Glutamatergic neuron (in vitro differentiated cells): ENCODE measurements around the gene BTRC. TPM values are rescaled to one million over a fixed set of nuclear protein-coding genes. Genes with fewer than 3 reads are reported as not detected.

Experiments
- DNase-seq: peaks from one replicate; pipeline ENCODE4 v3.0.0; 2022
- H3K27ac Mint-ChIP-seq: one replicate; pipeline ENCODE4 v1.8.0; 2020; ENCODE audit warnings: mild to moderate bottlenecking, mixed read lengths, inconsistent platforms; ENCODE audit not compliant: unreplicated experiment
- H3K27me3 Mint-ChIP-seq: one replicate; pipeline ENCODE4 v1.8.0; 2020; ENCODE audit warnings: mild to moderate bottlenecking, moderate library complexity, mixed read lengths, inconsistent platforms; ENCODE audit not compliant: unreplicated experiment
- H3K36me3 Mint-ChIP-seq: one replicate; pipeline ENCODE4 v1.8.0; 2020; ENCODE audit warnings: mild to moderate bottlenecking, mixed read lengths, inconsistent platforms; ENCODE audit not compliant: unreplicated experiment
- H3K4me1 Mint-ChIP-seq: one replicate; pipeline ENCODE4 v1.8.0; 2020; ENCODE audit warnings: mild to moderate bottlenecking, low read depth, mixed read lengths, inconsistent platforms; ENCODE audit not compliant: unreplicated experiment
- H3K4me3 Mint-ChIP-seq: one replicate; pipeline ENCODE4 v1.8.0; 2020; ENCODE audit warnings: mild to moderate bottlenecking, mixed read lengths, inconsistent platforms; ENCODE audit not compliant: unreplicated experiment
- H3K9me3 Mint-ChIP-seq: one replicate; pipeline ENCODE4 v1.8.0; 2020; ENCODE audit warnings: mild to moderate bottlenecking, moderate library complexity, mixed read lengths, inconsistent platforms; ENCODE audit not compliant: unreplicated experiment
- CTCF ChIP-seq: fragments of 200-600 bp; sonication (generic); IDR thresholded peaks from one replicate; pipeline ENCODE4 v1.5.0; 2021; ENCODE audit not compliant: partially characterized antibody, unreplicated experiment
- total RNA-seq: library from RNA; stranded (reverse); fragmentation: NEBNext Ultra II Directional; extraction: Animal tissue kit (Norgen Biotek cat#: 25700); gene quantifications from one replicate; pipeline ENCODE4 v1.2.1, GENCODE V29; 2021; ENCODE audit not compliant: unreplicated experiment

BTRC gene
- total RNA-seq, 1 donor from 2014 or later = 28.9 TPM

- Mint-ChIP-seq H3K27me3 (no peaks in the 10 kb centered on the region), H3K27ac (no peak overlapping the region)
- no peak for TF ChIP-seq CTCF
These were observed 159.8 kb downstream of the BTRC start for GRCh38 chr10:101513733-101514132.

GRCh38 chr10:101525848-101526247 lies 171.9 kb downstream of the BTRC start:
- Mint-ChIP-seq H3K36me3 (no peaks in the 10 kb centered on the region), H3K27ac (no peak overlapping the region), H3K4me3 (no peak overlapping the region), H3K4me1 (no peaks in the 10 kb centered on the region), H3K27me3 (no peaks in the 10 kb centered on the region), H3K9me3 (no peaks in the 10 kb centered on the region)
- DNase-seq = no peak
- TF ChIP-seq CTCF = no peak

More at GRCh38 chr10:101513733-101514132, 159.8 kb downstream of the BTRC start:
- Mint-ChIP-seq H3K9me3 (no peaks in the 10 kb centered on the region), H3K4me1 (no peaks in the 10 kb centered on the region), H3K36me3 (no peaks in the 10 kb centered on the region), H3K4me3 (no peak overlapping the region)
- no peak for DNase-seq

GRCh38 chr10:101529207-101529606 lies 175.2 kb downstream of the BTRC start:
- no peak overlapping the region for H3K4me3 Mint-ChIP-seq
- no peak overlapping the region for H3K27ac Mint-ChIP-seq
- no peaks in the 10 kb centered on the region for H3K36me3 Mint-ChIP-seq
- TF ChIP-seq CTCF = no peak
- no peak for DNase-seq
- no peaks in the 10 kb centered on the region for H3K4me1 Mint-ChIP-seq
- H3K27me3 Mint-ChIP-seq = no peaks in the 10 kb centered on the region
- no peaks in the 10 kb centered on the region for H3K9me3 Mint-ChIP-seq

GRCh38 chr10:101529725-101530553 lies 176.0 kb downstream of the BTRC start:
- Mint-ChIP-seq H3K27ac (no peak overlapping the region), H3K27me3 (no peaks in the 10 kb centered on the region), H3K9me3 (no peaks in the 10 kb centered on the region), H3K4me1 (no peaks in the 10 kb centered on the region), H3K4me3 (no peak overlapping the region), H3K36me3 (no peaks in the 10 kb centered on the region)
- no peak for DNase-seq
- TF ChIP-seq CTCF = no peak

- DNase-seq = no peak
- Mint-ChIP-seq H3K27ac (no peak overlapping the region), H3K27me3 (no peaks in the 10 kb centered on the region), H3K4me1 (no peaks in the 10 kb centered on the region), H3K4me3 (no peak overlapping the region), H3K9me3 (no peaks in the 10 kb centered on the region), H3K36me3 (no peaks in the 10 kb centered on the region)
- no peak for TF ChIP-seq CTCF
These were observed 182.0 kb downstream of the BTRC start for GRCh38 chr10:101535949-101536348.
